ENCODE results near the gene PRR15. TPM values are rescaled to one million over a fixed set of nuclear protein-coding genes. Genes with fewer than 3 reads are reported as not detected.

The PRR15 gene
- total and polyA plus RNA-seq, 2 of the 13 experiments (the other 11 are each of a cell fraction or from before 2014, with no cell fraction given), result 2.3 to 7.8 TPM

GRCh38 chr7:29609162-29610037 lies 45.8 kb downstream of the PRR15 start (continued):
- TF ChIP-seq ZNF609 (CRISPR knock-in tag; IDR thresholded peaks at IDR 0.05; ENCODE audit: borderline replicate concordance), result no peak
- 0 out of 2 replicates have a peak, but pooled peaks have one; percentile 34 for TF ChIP-seq ARHGAP35 (CRISPR knock-in tag; IDR thresholded peaks at IDR 0.05; ENCODE audit: borderline replicate concordance)
- TF ChIP-seq RBFOX2 (IDR thresholded peaks at IDR 0.05; ENCODE audit: low read depth, low read length), result no peak
- peak; percentile 80 for TF ChIP-seq TEAD3 (CRISPR knock-in tag; optimal IDR thresholded peaks at IDR 0.05; ENCODE audit: borderline replicate concordance)
- TF ChIP-seq GLMP (CRISPR knock-in tag; IDR thresholded peaks at IDR 0.05; ENCODE audit: borderline replicate concordance), result no peak
- no peak for TF ChIP-seq ZNF703 (CRISPR knock-in tag; IDR thresholded peaks at IDR 0.05; ENCODE audit: borderline replicate concordance)
- peak; percentile 81 for TF ChIP-seq CTCF (CRISPR knock-in tag; IDR thresholded peaks at IDR 0.05)
- no peak for TF ChIP-seq MXD3 (CRISPR knock-in tag; IDR thresholded peaks at IDR 0.05)
- TF ChIP-seq HNRNPL (IDR thresholded peaks at IDR 0.05; ENCODE audit: low read depth, low read length), result no peak
- TF ChIP-seq ISX (CRISPR knock-in tag; conservative IDR thresholded peaks at IDR 0.05), result no peak
- TF ChIP-seq ZMYM3 (CRISPR knock-in tag; IDR thresholded peaks at IDR 0.05), result no peak
- TF ChIP-seq ZSCAN31 (CRISPR knock-in tag; IDR thresholded peaks at IDR 0.05; ENCODE audit: low read depth), result no peak
- TF ChIP-seq ZFP82 (CRISPR knock-in tag; IDR thresholded peaks at IDR 0.05; ENCODE audit: borderline replicate concordance), result no peak
- TF ChIP-seq ZNF354B (CRISPR knock-in tag; IDR thresholded peaks at IDR 0.05), result no peak
- TF ChIP-seq ZBTB42 (CRISPR knock-in tag; IDR thresholded peaks at IDR 0.05), result no peak
- TF ChIP-seq SMC3 (IDR thresholded peaks at IDR 0.05; ENCODE audit: low read length), result peak; percentile 58
- no peak for TF ChIP-seq STAT6 (CRISPR knock-in tag; IDR thresholded peaks at IDR 0.05; ENCODE audit: borderline replicate concordance)
